Measurements from ENCODE around the gene LKAAEAR1. TPM values are rescaled to one million over a fixed set of nuclear protein-coding genes. Genes with fewer than 3 reads are reported as not detected.

Gene LKAAEAR1
- not detected for total RNA-seq (ENCODE audit: unreplicated experiment)
- long read RNA-seq, result 0 reads

- TF ChIP-seq CTCF (IDR thresholded peaks at IDR 0.05; ENCODE audit: partially characterized antibody, unreplicated experiment), result peak; percentile 20
- peaks cover 16% of the 10 kb centered on the region for H3K36me3 Mint-ChIP-seq (ENCODE audit: unreplicated experiment)
- H3K27ac Mint-ChIP-seq (ENCODE audit: unreplicated experiment), result peak within 1 kb of the TSS; percentile 75
- H3K9me3 Mint-ChIP-seq (ENCODE audit: unreplicated experiment), result peaks cover 25% of the 10 kb centered on the region
- peaks cover 9% of the 10 kb centered on the region for H3K4me1 Mint-ChIP-seq (ENCODE audit: low read depth, unreplicated experiment)
- no peak for DNase-seq
- H3K4me3 Mint-ChIP-seq (ENCODE audit: unreplicated experiment), result peak within 1 kb of the TSS; percentile 93
- H3K27me3 Mint-ChIP-seq (ENCODE audit: unreplicated experiment), result peaks cover 34% of the 10 kb centered on the region
These were observed at the start of gene LKAAEAR1 for GRCh38 chr20:64083804-64084684. LKAAEAR1 (minus strand) TSS chr20:64084398; CDS start chr20:64084219, 179 bp downstream.

- no peak overlapping the region for H3K27ac Mint-ChIP-seq (ENCODE audit: unreplicated experiment)
- TF ChIP-seq CTCF (IDR thresholded peaks at IDR 0.05; ENCODE audit: partially characterized antibody, unreplicated experiment), result no peak
- peaks cover 6% of the 10 kb centered on the region for H3K27me3 Mint-ChIP-seq (ENCODE audit: unreplicated experiment)
- H3K9me3 Mint-ChIP-seq (ENCODE audit: unreplicated experiment), result peaks cover 8% of the 10 kb centered on the region
- peaks cover 7% of the 10 kb centered on the region for H3K36me3 Mint-ChIP-seq (ENCODE audit: unreplicated experiment)
- DNase-seq, result peak; percentile 18
- H3K4me1 Mint-ChIP-seq (ENCODE audit: low read depth, unreplicated experiment), result peaks cover 5% of the 10 kb centered on the region
- no peak overlapping the region for H3K4me3 Mint-ChIP-seq (ENCODE audit: unreplicated experiment)
These were observed 47.2 kb upstream of the LKAAEAR1 start for GRCh38 chr20:64131406-64131805.

GRCh38 chr20:64130876-64131275 is 46.7 kb upstream of the LKAAEAR1 start:
- peaks cover 3% of the 10 kb centered on the region for H3K4me1 Mint-ChIP-seq (ENCODE audit: low read depth, unreplicated experiment)
- H3K27ac Mint-ChIP-seq (ENCODE audit: unreplicated experiment), result no peak overlapping the region
- H3K27me3 Mint-ChIP-seq (ENCODE audit: unreplicated experiment), result peaks cover 6% of the 10 kb centered on the region
- peaks cover 7% of the 10 kb centered on the region for H3K36me3 Mint-ChIP-seq (ENCODE audit: unreplicated experiment)
- TF ChIP-seq CTCF (IDR thresholded peaks at IDR 0.05; ENCODE audit: partially characterized antibody, unreplicated experiment), result no peak
- no peak overlapping the region for H3K4me3 Mint-ChIP-seq (ENCODE audit: unreplicated experiment)
- DNase-seq, result peak; percentile 3
- H3K9me3 Mint-ChIP-seq (ENCODE audit: unreplicated experiment), result peaks cover 8% of the 10 kb centered on the region

- peak; percentile 3 for DNase-seq
- H3K4me1 Mint-ChIP-seq (ENCODE audit: low read depth, unreplicated experiment), result peaks cover 2% of the 10 kb centered on the region
- H3K27ac Mint-ChIP-seq (ENCODE audit: unreplicated experiment), result no peak overlapping the region
- H3K27me3 Mint-ChIP-seq (ENCODE audit: unreplicated experiment), result peaks cover 6% of the 10 kb centered on the region
- no peak for TF ChIP-seq CTCF (IDR thresholded peaks at IDR 0.05; ENCODE audit: partially characterized antibody, unreplicated experiment)
- H3K36me3 Mint-ChIP-seq (ENCODE audit: unreplicated experiment), result peaks cover 7% of the 10 kb centered on the region
- no peak overlapping the region for H3K4me3 Mint-ChIP-seq (ENCODE audit: unreplicated experiment)
- H3K9me3 Mint-ChIP-seq (ENCODE audit: unreplicated experiment), result peaks cover 8% of the 10 kb centered on the region
These were observed 46.1 kb upstream of the LKAAEAR1 start for GRCh38 chr20:64130271-64130670.

All from glutamatergic neuron (in vitro differentiated cells).